ENCODE results near the gene MS4A13.
"Not testable (repeated sequence)": the region's sequence is repeated elsewhere in the genome, so short reads cannot be mapped to it uniquely, and the experiment has no call there.

Gene MS4A13

GRCh38 chr11:60530454-60531100, 15.4 kb downstream of the MS4A13 start:
- no peak for DNase-seq (ENCODE audit: low read depth)

DNA sequence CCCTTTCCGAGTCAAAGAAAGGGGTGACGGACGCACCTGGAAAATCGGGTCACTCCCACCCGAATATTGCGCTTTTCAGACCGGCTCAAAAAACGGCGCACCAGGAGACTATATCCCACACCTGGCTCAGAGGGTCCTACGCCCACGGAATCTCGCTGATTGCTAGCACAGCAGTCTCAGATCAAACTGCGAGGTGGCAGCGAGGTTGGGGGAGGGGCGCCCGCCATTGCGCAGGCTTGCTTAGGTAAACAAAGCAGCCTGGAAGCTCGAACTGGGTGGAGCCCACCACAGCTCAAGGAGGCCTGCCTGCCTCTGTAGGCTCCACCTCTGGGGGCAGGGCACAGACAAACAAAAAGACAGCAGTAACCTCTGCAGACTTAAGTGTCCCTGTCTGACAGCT, 17.2 kb downstream of the MS4A13 start:
- not testable (repeated sequence) for DNase-seq (ENCODE audit: low read depth)

DNA sequence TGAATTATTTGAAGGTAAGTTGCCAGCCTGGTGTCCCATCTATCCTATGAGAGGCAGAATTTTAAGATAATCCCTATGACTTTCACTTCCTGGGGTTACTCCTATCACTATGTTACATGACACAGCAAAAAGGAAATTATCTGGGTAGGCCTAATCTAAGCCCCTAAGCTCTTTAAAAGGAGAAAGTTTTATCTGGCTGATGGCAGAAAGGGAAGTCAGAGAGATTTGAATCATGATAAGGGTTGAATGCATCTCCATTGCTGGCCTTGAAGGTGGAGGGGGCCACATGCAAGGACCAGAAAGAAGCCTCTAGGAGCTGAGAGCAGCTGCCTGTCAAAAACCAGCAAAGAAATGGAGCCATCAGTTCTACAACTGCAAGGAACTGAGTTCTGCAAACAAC, 23.4 kb downstream of the MS4A13 start:
- DNase-seq (ENCODE audit: low read depth), result not testable (repeated sequence)

- DNase-seq (ENCODE audit: low read depth), result no peak
Observed at GRCh38 chr11:60544077-60544476, 28.9 kb downstream of the MS4A13 start.

DNA sequence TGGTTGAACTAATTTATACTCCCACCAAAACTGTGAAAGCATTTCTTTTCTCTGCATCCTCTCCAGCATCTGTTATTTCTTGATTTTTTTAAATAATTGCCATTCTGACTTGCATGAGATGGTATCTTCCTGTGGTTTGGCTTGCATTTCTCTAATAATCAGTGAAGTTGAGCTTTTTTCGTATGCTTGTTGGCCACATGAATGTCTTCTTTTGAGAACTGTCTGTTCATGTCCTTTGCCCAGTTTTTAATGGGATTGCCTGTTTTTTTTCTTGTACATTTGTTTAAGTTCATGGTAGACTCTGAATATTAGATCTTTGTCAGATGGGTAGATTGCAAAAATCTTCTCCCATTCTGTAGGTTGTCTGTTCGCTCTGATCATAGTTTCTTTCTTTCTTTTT, 46.1 kb downstream of the MS4A13 start:
- no peak for DNase-seq (ENCODE audit: low read depth)

DNA sequence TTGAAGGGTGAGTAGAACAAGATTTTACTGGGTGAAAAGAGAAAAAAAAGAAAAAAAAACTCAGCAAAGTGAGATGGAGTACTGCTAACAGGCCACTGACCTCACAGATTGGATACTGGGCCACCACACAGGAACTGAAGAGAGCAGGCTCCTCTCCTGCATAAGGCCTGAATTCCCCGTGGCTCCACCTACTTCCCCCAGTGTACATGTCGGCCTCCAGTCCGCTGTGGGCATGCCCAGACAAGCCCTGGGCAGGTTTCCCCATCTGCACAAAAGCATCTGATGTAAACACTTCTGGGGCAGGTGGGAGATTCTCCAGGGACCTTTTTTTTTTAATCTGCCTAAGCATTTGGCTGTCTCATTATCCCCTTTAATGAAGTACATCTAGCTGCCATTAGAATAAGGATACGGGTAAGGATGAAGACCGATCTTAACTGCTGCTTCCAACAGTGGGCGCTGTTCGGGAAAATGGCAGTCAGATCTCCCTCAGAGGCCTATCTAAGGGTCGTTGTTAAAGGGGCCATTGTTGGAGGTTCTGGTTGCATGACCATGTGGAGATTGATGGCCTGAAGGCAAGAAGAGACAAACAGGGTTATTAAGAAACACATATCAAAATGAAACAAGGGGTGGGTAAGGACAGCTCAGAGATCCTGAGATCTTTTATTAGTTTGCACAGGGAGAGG, 48.5 kb downstream of the MS4A13 start:
- DNase-seq (ENCODE audit: low read depth), result no peak

- no peak for DNase-seq (ENCODE audit: low read depth)
Observed at GRCh38 chr11:60566776-60567175, 51.6 kb downstream of the MS4A13 start.

DNA sequence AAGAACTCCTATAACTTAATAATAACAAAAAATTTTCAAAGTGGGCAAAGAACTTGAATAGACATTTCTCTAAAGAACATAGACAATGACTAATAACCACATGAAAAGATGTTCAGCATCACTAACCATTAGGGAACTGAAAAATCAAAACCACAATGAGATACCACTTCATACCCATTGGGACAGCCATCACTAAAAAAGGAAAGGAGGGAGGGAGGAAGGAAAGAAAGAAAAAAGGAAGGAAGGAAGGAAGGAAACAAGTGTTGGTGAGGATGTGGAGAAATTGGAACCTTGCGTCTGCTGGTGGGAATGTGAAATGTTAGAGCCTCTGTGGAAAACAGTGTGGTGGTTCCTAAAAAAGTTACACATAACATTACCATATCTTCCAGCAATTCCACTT, 55.8 kb downstream of the MS4A13 start:
- DNase-seq (ENCODE audit: low read depth), result no peak

GRCh38 chr11:60589611-60590010, 74.4 kb downstream of the MS4A13 start:
- DNase-seq (ENCODE audit: low read depth), result no peak

All from fibroblast of gingiva (primary cell).